Measurements from ENCODE around the gene SLC10A7.

Gene SLC10A7

DNA sequence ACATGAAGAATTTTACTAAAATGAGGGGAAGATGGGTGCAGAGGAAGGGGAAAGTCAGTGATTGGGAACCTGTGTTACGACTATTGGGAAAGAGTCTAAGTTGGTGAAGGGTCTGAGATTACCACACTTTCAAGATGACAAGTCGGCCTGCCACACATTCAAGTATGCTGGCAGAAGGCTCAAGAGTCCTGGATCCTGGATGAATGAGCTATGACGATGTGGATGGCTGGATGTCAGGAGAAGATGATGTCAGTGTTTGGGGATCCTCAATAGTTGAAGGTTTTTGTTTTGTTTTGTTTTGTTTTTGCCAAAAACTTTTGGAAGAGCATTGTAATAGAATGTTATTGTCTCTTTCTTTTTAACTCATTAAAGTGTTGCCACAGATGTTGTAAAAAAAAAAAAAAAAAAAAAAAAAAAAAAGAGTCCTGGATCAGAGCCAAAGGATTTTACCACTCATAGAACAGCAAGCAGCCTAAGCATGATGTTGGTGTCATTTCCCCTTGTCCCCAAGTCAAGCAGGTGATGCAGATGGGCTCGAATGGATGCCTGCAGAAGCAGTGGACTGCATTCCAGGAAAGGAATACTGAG lies 186.8 kb downstream of the SLC10A7 start:
- ChIA-PET POLR2A (no interaction called here), CTCF (interaction anchor here (1.2 to 2.2 kb wide), 2 partner anchors 8 to 90 kb away, joined by 4 to 6 read pairs; no protein-coding TSS in a partner anchor)
- TF ChIP-seq, protein P1, sequence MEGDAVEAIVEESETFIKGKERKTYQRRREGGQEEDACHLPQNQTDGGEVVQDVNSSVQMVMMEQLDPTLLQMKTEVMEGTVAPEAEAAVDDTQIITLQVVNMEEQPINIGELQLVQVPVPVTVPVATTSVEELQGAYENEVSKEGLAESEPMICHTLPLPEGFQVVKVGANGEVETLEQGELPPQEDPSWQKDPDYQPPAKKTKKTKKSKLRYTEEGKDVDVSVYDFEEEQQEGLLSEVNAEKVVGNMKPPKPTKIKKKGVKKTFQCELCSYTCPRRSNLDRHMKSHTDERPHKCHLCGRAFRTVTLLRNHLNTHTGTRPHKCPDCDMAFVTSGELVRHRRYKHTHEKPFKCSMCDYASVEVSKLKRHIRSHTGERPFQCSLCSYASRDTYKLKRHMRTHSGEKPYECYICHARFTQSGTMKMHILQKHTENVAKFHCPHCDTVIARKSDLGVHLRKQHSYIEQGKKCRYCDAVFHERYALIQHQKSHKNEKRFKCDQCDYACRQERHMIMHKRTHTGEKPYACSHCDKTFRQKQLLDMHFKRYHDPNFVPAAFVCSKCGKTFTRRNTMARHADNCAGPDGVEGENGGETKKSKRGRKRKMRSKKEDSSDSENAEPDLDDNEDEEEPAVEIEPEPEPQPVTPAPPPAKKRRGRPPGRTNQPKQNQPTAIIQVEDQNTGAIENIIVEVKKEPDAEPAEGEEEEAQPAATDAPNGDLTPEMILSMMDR (IDR thresholded peaks at IDR 0.05; ENCODE audit: insufficient read depth, low read length, missing control alignments) = no peak
- H3K4me3 ChIP-seq (ENCODE audit: low read depth, low read length) = no peak overlapping the region
- DNase-seq (ENCODE audit: low read depth, low spot score) = no peak

DNA sequence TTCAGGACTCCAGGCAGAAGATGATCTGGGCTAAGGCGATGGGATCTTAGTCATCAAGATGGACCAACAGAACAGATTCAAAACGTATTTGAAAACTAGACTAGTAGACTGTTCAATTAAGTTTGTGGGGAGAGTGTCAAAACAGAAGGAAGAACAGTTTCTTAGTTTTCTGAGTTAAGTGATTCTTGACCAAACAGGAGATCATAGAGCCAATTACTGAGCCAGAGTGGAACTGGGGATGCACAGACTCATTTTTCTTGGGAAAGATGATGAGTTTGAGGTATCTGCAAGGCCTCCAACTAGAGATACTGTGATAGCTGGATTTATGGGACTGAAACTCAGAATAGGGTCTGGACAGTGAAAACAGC lies 187.9 kb downstream of the SLC10A7 start:
- H3K4me3 ChIP-seq (ENCODE audit: low read depth, low read length) = peak overlapping the region; percentile 48
- TF ChIP-seq, protein P1 (IDR thresholded peaks at IDR 0.05; ENCODE audit: insufficient read depth, low read length, missing control alignments) = no peak
- CTCF ChIA-PET = interaction anchor here (2.2 kb wide), 1 partner anchor 9 kb away, joined by 6 read pairs; no protein-coding TSS in a partner anchor
- POLR2A ChIA-PET = interaction anchor here (0.8 kb wide), 1 partner anchor 754 kb away, joined by 3 read pairs; no protein-coding TSS in a partner anchor
- DNase-seq (ENCODE audit: low read depth, low spot score) = no peak

DNA sequence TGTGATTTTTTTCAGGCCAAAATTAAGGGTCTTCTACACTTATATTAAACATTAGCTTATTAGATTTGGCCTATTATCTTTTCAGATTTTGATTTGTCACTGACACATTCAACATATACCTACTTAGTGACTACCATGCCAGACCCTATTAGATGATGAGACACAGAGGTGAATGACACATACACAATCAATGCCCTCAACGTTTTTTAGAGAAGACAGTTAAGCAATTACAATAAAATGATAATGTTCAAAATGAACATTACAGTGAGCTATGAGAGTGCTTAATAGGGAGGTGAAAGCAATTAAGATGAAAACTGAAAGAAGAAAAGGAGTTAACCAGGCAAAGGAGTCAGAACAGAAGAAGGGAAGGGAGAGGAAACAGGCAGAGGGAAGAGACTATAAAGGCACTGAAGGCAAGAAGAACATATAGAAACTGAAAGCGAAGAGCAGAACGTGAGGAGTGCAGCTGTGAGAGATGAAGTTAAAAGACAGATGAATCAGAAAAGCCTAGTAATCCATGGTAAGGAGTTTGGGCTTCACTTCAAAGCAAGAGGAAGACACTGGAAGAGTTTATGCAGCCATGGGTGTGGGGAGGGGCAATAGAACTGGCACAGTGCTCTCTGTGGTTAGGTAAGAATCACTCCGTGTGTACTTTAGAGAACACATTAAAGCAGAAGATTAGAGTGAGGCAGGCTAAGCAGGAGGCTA lies 188.4 kb downstream of the SLC10A7 start:
- TF ChIP-seq, protein P1 (IDR thresholded peaks at IDR 0.05; ENCODE audit: insufficient read depth, low read length, missing control alignments) = no peak
- CTCF ChIA-PET = interaction anchor here (2.2 kb wide), 1 partner anchor 10 kb away, joined by 6 read pairs; no protein-coding TSS in a partner anchor
- H3K4me3 ChIP-seq (ENCODE audit: low read depth, low read length) = peak overlapping the region; percentile 48
- POLR2A ChIA-PET = no interaction called here
- peak; percentile 26 for DNase-seq (ENCODE audit: low read depth, low spot score)

DNA sequence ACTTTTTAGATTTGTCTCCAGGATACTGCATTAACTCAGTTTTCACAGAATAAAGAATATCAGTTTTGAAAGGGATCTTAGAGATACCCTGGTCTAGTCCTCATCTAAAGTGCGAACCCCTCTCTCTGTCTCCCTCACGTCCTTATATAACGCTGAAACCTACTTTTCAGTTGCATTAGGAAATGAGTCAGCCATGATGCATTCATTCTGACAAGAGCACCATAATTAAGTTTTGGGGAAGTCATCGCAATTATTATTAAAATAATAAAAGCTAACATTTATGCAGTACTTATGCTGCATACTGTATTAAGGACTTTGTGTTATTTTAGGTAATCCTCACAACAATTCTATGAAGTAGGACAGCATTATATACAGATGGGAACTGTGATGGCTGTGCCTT lies 191.3 kb downstream of the SLC10A7 start:
- H3K4me3 ChIP-seq (ENCODE audit: low read depth, low read length) = no peak overlapping the region
- ChIA-PET POLR2A (no interaction called here), CTCF (interaction anchor here (0.6 to 1.7 kb wide), 3 partner anchors 9 to 283 kb away, joined by 3 to 9 read pairs (median 3); no protein-coding TSS in a partner anchor)
- DNase-seq (ENCODE audit: low read depth, low spot score) = no peak
- TF ChIP-seq, protein P1 (IDR thresholded peaks at IDR 0.05; ENCODE audit: insufficient read depth, low read length, missing control alignments) = no peak

DNA sequence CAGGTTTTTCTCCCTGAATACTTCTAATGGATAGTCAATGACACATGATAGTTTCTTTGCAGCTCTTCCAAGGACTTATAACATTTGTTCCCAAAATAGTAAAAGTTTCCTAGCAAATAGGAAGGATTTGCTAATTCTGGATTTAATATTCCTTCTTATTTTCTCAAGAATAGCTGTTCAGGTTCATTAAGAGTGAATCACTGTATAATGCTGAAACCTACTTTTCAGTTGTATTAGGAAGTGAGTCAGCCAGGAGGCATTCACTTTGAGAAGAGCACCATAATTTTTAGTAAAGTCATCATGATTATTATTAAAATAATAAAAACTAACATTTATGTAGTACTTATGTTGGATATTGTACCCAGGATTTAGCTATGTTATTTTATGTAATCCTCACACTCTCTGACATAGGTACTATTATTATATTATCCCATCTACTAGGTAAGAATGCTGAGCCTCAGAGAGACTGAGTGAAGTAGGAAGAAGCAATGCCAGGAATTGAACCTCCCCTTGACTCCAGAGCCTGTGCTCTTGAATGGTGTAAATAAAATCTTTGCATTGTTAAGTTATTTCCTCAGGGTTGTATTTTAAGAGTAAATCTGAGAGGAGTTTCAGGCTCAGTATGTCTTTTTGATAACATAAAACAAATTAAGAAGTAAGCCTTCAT lies 192.6 kb downstream of the SLC10A7 start:
- TF ChIP-seq, protein P1 (IDR thresholded peaks at IDR 0.05; ENCODE audit: insufficient read depth, low read length, missing control alignments) = no peak
- peak; percentile 65 for DNase-seq (ENCODE audit: low read depth, low spot score)
- no peak overlapping the region for H3K4me3 ChIP-seq (ENCODE audit: low read depth, low read length)
- ChIA-PET POLR2A (no interaction called here), CTCF (interaction anchor here (0.6 to 1.9 kb wide), 4 partner anchors 10 to 768 kb away, joined by 3 to 9 read pairs (median 5); no protein-coding TSS in a partner anchor)
